K562 (cell line): Measurements from ENCODE around the gene SMG9. TPM values are rescaled to one million over a fixed set of nuclear protein-coding genes. Genes with fewer than 3 reads are reported as not detected.
A peak's percentile ranks its signal among the peaks of the same experiment; 100 is the strongest.

Experiments
- ATAC-seq: fragments of 200-7000 bp; cut with Tn5 transposase; 3 replicates; pipeline ENCODE4 v1.9.1; 2020; ENCODE audit warnings: moderate library complexity
- BruUV-seq: library from RNA; stranded (reverse); fragments of 400-500 nt; replicated peaks from 2 replicates; lab custom pipeline; 2021; lab: Mats Ljungman, UMichigan
- CTCF ChIA-PET: fragments of 300-600 bp; formaldehyde crosslinking; extraction: SDS; loops from one replicate; lab custom pipeline; 2021; ENCODE audit warnings: low intra/inter-chr PET ratio; lab: Yijun Ruan, JAX
- POLR2A ChIA-PET: fragments of 300-600, 350-650 bp; sonication (Branson Sonifier 250); formaldehyde crosslinking; extraction: SDS; loops from one replicate; lab custom pipeline; 2021; ENCODE audit warnings: antibody characterized with exemption, inconsistent platforms; lab: Yijun Ruan, JAX
- DNase-seq, 4 experiments: peaks; one replicate each; pipeline versions ENCODE4 v3.0.0 to v3.0.0-alpha.2; 2011 to 2018; ENCODE audit warnings: low spot score in 3 of 4, mixed read lengths in 3 of 4; ENCODE audit errors: extremely low read depth in 1 of 4
- FAIRE-seq: peaks from 2 replicates; lab custom pipeline; 2011; peaks lifted over from hg19 to GRCh38; lab: Jason Lieb, UNC
- H2AFZ ChIP-seq: 2 replicates; pipeline ENCODE4 v1.6.0; 2011; ENCODE audit warnings: low read depth, low read length, control low read depth, inconsistent platforms
- H3K27ac ChIP-seq: fragments of 200-600 bp; 3 replicates; pipeline ENCODE4 v1.8.0; 2011; ENCODE audit warnings: low read depth, mild to moderate bottlenecking, control low read depth, inconsistent platforms, low read length, moderate library complexity, mixed read lengths; ENCODE audit errors: extremely low read depth
- H3K27me3 ChIP-seq, 2 experiments: fragments of 300-600 bp in 1 of 2; 2 replicates in 1 of 2; 3 replicates in 1 of 2; pipeline versions ENCODE4 v1.6.0 to v1.8.0; 2011; ENCODE audit warnings: inconsistent platforms in 2 of 2, low read length in 2 of 2, mild to moderate bottlenecking in 1 of 2, mixed read lengths in 1 of 2, moderate library complexity in 1 of 2; ENCODE audit not compliant: control insufficient read depth in 2 of 2, insufficient read depth in 2 of 2
- H3K36me3 ChIP-seq: fragments of 300-600 bp; 3 replicates; pipeline ENCODE4 v1.8.0; 2011; ENCODE audit warnings: mild to moderate bottlenecking, low read length, inconsistent platforms; ENCODE audit not compliant: control insufficient read depth, insufficient read depth
- H3K4me1 ChIP-seq, 2 experiments: fragments of 200-600 bp in 1 of 2; replicated peaks in 1 of 2; 2 replicates in 1 of 2; 3 replicates in 1 of 2; pipeline versions ENCODE4 v1.5.1 to v1.8.0; 2011; ENCODE audit warnings: inconsistent platforms in 2 of 2, low read length in 2 of 2, mild to moderate bottlenecking in 1 of 2, mixed read lengths in 1 of 2, moderate library complexity in 1 of 2; ENCODE audit not compliant: control insufficient read depth in 2 of 2, insufficient read depth in 2 of 2
- H3K4me2 ChIP-seq: 2 replicates; pipeline ENCODE4 v1.6.1; 2011; ENCODE audit warnings: low read length, control low read depth, inconsistent platforms, mixed read lengths; ENCODE audit not compliant: insufficient read depth
- H3K4me3 ChIP-seq: fragments of 200-600 bp; sonication (generic), shearing (Covaris generic); 2 replicates; pipeline ENCODE4 v1.5.1; 2016; ENCODE audit warnings: control low read depth, inconsistent platforms
- H3K79me2 ChIP-seq: fragments of 200-600 bp; 3 replicates; pipeline ENCODE4 v1.8.0; 2011; ENCODE audit warnings: low read length, inconsistent platforms; ENCODE audit not compliant: control insufficient read depth, insufficient read depth
- H3K9ac ChIP-seq, 2 experiments: 2 replicates each; pipeline versions ENCODE4 v1.6.0 to v1.6.1; 2011; ENCODE audit warnings: low read depth in 2 of 2, low read length in 2 of 2, control low read depth in 1 of 2, inconsistent platforms in 1 of 2, mild to moderate bottlenecking in 1 of 2, mixed read lengths in 1 of 2; ENCODE audit not compliant: insufficient read depth in 1 of 2
- H3K9me1 ChIP-seq: one replicate; pipeline ENCODE4 v1.6.0; 2011; ENCODE audit warnings: inconsistent platforms, mild to moderate bottlenecking, low read length, moderate library complexity; ENCODE audit not compliant: control insufficient read depth, insufficient read depth
- H3K9me3 ChIP-seq: replicated peaks from 2 replicates; pipeline ENCODE4 v1.5.1; 2011; ENCODE audit warnings: low read depth, low read length, inconsistent platforms; ENCODE audit not compliant: control insufficient read depth, insufficient read depth
- H4K20me1 ChIP-seq: replicated peaks from 2 replicates; pipeline ENCODE4 v1.6.1; 2011; ENCODE audit warnings: low read length, inconsistent platforms, mixed read lengths; ENCODE audit not compliant: control insufficient read depth, insufficient read depth
- FOXA1 ChIP-seq: fragments of 450-650 bp; IDR thresholded peaks from 2 replicates; pipeline ENCODE4 v1.6.1; 2016; ENCODE audit warnings: mild to moderate bottlenecking, borderline replicate concordance
- HNRNPUL1 ChIP-seq: fragments of 200-400 bp; formaldehyde crosslinking; IDR thresholded peaks from 2 replicates; pipeline ENCODE4 v1.6.1; 2017; ENCODE audit warnings: low read length
- THAP7 ChIP-seq: fragments of 250-450 bp; sonication (Bioruptor Pico); IDR thresholded peaks from 2 replicates; pipeline ENCODE4 v1.5.0; 2021
- ZNF551 ChIP-seq: fragments of 250-450 bp; sonication (Bioruptor Pico); IDR thresholded peaks from 2 replicates; pipeline ENCODE4 v1.5.0; 2021; ENCODE audit warnings: mild to moderate bottlenecking, moderate library complexity
- WGBS: fragments of 100-300 bp; shearing (Covaris generic); methylation state at CpG from one replicate; pipeline ENCODE4 v1.1.6; 2016; ENCODE audit warnings: low coverage, mixed read lengths; ENCODE audit not compliant: insufficient coverage; ENCODE audit errors: missing lambda C conversion rate; 5-methylcytosine and 5-hydroxymethylcytosine counted together
- in situ Hi-C: fragments of 300-500 bp; cut with MboI; formaldehyde crosslinking; loops from 4 replicates; pipeline ENCODE4 v1.15.0; 2018; ENCODE audit warnings: inconsistent platforms, mixed read lengths
- intact Hi-C: fragments of 100-400 bp; cut with micrococcal nuclease; formaldehyde crosslinking; loops from 2 replicates; pipeline ENCODE4 v1.14.2; 2022
- polyA plus RNA-seq, 8 experiments: library from polyadenylated mRNA; depleted of rRNA in 4 of 8; stranded (reverse) in 5 of 8; unstranded in 3 of 8; fragments of >200 nt; fragmentation: Nextera tagmentation in 2 of 8; fragmentation: Illumina TruSeq in 1 of 8; extraction: Ambion mirVana in 2 of 8; extraction: Trizol in 1 of 8; gene quantifications; 2 replicates each; pipeline versions ENCODE4 v1.2.1 to v1.2.3, GENCODE V29; 2011 to 2014; ENCODE audit warnings: inconsistent platforms in 1 of 8, missing spikeins in 1 of 8
- total RNA-seq, 7 experiments: library from RNA; depleted of rRNA in 6 of 7; stranded (reverse); fragments of >200 nt in 6 of 7; fragmentation: Illumina TruSeq in 2 of 7; extraction: Trizol in 2 of 7; gene quantifications; 2 replicates each; pipeline versions ENCODE4 v1.2.1 to v1.2.3, GENCODE V29; 2011 to 2021; ENCODE audit warnings: low replicate concordance in 1 of 7
- TF ChIP-seq, protein P1 (sequence below): sonication (generic); formaldehyde crosslinking; IDR thresholded peaks from 2 replicates; pipeline ENCODE4 v1.8.1; 2022; ENCODE audit warnings: missing genetic modification reagents
- TF ChIP-seq, protein P2 (sequence below): IDR thresholded peaks from 2 replicates; pipeline ENCODE4 v1.6.1; 2011; ENCODE audit not compliant: insufficient read length; ENCODE audit errors: extremely low read depth
- TF ChIP-seq, protein P3 (sequence below): fragments of 450-650 bp; formaldehyde crosslinking; IDR thresholded peaks from 2 replicates; pipeline ENCODE4 v1.4.0; 2020; ENCODE audit warnings: mild to moderate bottlenecking, mixed read lengths

SMG9 gene
- total and polyA plus RNA-seq, 9 of the 15 experiments (the other 6 are each of a cell fraction or from before 2014, with no cell fraction given), result 1.7 to 79.7 (median 40.2) TPM

- Histone ChIP-seq H2AFZ (no peak overlapping the region), H3K9ac (peak overlapping the region in 1 of 2 experiments; percentile 53; a peak in 1 of 4 replicates)
- TF ChIP-seq FOXA1, result no peak
- TF ChIP-seq, protein P1, sequence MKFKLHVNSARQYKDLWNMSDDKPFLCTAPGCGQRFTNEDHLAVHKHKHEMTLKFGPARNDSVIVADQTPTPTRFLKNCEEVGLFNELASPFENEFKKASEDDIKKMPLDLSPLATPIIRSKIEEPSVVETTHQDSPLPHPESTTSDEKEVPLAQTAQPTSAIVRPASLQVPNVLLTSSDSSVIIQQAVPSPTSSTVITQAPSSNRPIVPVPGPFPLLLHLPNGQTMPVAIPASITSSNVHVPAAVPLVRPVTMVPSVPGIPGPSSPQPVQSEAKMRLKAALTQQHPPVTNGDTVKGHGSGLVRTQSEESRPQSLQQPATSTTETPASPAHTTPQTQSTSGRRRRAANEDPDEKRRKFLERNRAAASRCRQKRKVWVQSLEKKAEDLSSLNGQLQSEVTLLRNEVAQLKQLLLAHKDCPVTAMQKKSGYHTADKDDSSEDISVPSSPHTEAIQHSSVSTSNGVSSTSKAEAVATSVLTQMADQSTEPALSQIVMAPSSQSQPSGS (CRISPR knock-in tag), result no peak
- no peak for TF ChIP-seq HNRNPUL1
- TF ChIP-seq, protein P2, sequence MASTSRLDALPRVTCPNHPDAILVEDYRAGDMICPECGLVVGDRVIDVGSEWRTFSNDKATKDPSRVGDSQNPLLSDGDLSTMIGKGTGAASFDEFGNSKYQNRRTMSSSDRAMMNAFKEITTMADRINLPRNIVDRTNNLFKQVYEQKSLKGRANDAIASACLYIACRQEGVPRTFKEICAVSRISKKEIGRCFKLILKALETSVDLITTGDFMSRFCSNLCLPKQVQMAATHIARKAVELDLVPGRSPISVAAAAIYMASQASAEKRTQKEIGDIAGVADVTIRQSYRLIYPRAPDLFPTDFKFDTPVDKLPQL, result no peak
- TF ChIP-seq, protein P3, sequence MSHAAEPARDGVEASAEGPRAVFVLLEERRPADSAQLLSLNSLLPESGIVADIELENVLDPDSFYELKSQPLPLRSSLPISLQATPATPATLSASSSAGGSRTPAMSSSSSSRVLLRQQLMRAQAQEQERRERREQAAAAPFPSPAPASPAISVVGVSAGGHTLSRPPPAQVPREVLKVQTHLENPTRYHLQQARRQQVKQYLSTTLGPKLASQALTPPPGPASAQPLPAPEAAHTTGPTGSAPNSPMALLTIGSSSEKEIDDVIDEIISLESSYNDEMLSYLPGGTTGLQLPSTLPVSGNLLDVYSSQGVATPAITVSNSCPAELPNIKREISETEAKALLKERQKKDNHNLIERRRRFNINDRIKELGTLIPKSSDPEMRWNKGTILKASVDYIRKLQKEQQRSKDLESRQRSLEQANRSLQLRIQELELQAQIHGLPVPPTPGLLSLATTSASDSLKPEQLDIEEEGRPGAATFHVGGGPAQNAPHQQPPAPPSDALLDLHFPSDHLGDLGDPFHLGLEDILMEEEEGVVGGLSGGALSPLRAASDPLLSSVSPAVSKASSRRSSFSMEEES (CRISPR knock-in tag), result no peak
- no peak for TF ChIP-seq THAP7
- TF ChIP-seq ZNF551 (CRISPR knock-in tag), result no peak
- TF ChIP-seq, all 486 proteins: peak for 0
- Histone ChIP-seq H3K4me2 (no peak overlapping the region), H3K9me1 (no peaks in the 10 kb centered on the region), H3K4me1 (peaks cover 3 to 9% of the 10 kb centered on the region in 2 experiments), H3K27ac (no peak overlapping the region; the same call in 2 of the 3 replicates), H3K27me3 (no peaks in the 10 kb centered on the region), H4K20me1 (no peaks in the 10 kb centered on the region), H3K4me3 (no peak overlapping the region), H3K79me2 (peaks cover 23% of the 10 kb centered on the region), H3K36me3 (peaks cover 91% of the 10 kb centered on the region), H3K9me3 (no peaks in the 10 kb centered on the region)
- in situ Hi-C loops, result loop anchor here (5.0 kb wide), 1 partner anchor 34 kb away; the partner anchor contains the start of gene KCNN4
- intact Hi-C loops, result no loop called here
- POLR2A ChIA-PET, result interaction anchor here (0.9 kb wide), 1 partner anchor 61 kb away, joined by 3 read pairs; no protein-coding TSS in a partner anchor
- ATAC-seq (no peak), FAIRE-seq (no peak), DNase-seq (no peak)
- 94% methylated on average over 4 of the region's 4 CpGs for WGBS
- CTCF ChIA-PET, result interaction anchor here (0.7 kb wide), 1 partner anchor 27 kb away, joined by 3 read pairs; no protein-coding TSS in a partner anchor
- BruUV-seq, result no TSS peak
Observed at GRCh38 chr19:43748205-43748594, 6.6 kb downstream of the SMG9 start.
